Ovary (tissue), 9 donors: ENCODE data around the gene FTO. TPM values are rescaled to one million over a fixed set of nuclear protein-coding genes. Genes with fewer than 3 reads are reported as not detected.

ENCODE experiments used
- DNase-seq, 5 donors: peaks; one replicate each; pipeline ENCODE4 v3.0.0-alpha.2; 2019 to 2020
- H3K27ac ChIP-seq, 2 donors: fragments of 200-600 bp; one replicate each; pipeline versions ENCODE4 v1.5.1 to v1.8.0; 2019 to 2022
- H3K27me3 ChIP-seq: fragments of 200-600 bp; one replicate; pipeline ENCODE4 v1.8.0; 2022
- H3K36me3 ChIP-seq: fragments of 200-600 bp; sonication (generic); one replicate; pipeline ENCODE4 v1.5.1; 2019
- H3K4me1 ChIP-seq: one replicate; pipeline ENCODE4 v1.8.1; 2013; ENCODE audit warnings: mild to moderate bottlenecking, moderate library complexity; ENCODE audit not compliant: insufficient read depth
- H3K4me3 ChIP-seq: fragments of 200-600 bp; sonication (generic); one replicate; pipeline ENCODE4 v1.5.1; 2017
- H3K9me3 ChIP-seq, 2 donors: fragments of 200-600 bp in 1 of 2; sonication (generic) in 1 of 2; one replicate each; pipeline versions ENCODE4 v1.5.1 to v1.8.1; 2013 to 2019; ENCODE audit warnings: mild to moderate bottlenecking in 1 of 2, moderate library complexity in 1 of 2
- CTCF ChIP-seq, 3 donors: fragments of 450-650 bp in 2 of 3; fragments of 200-600 bp in 1 of 3; IDR thresholded peaks; one replicate each; pipeline versions ENCODE4 v1.5.1 to v1.8.0; 2016 to 2022; ENCODE audit warnings: antibody characterized with exemption in 3 of 3, mild to moderate bottlenecking in 1 of 3
- EP300 ChIP-seq: sonication (generic); formaldehyde crosslinking; IDR thresholded peaks from one replicate; pipeline ENCODE4 v1.6.1; 2017; ENCODE audit warnings: antibody characterized with exemption
- POLR2A ChIP-seq: fragments of 450-650 bp; IDR thresholded peaks from one replicate; pipeline ENCODE4 v1.6.1; 2017; ENCODE audit warnings: antibody characterized with exemption, mild to moderate bottlenecking, moderate library complexity
- WGBS, 3 donors: extraction: QIAGEN DNeasy Blood & Tissue Kit in 1 of 3; methylation state at CpG; one replicate each; pipeline versions ENCODE4 v1.1.5 to v1.1.7; 2013 to 2017; 5-methylcytosine and 5-hydroxymethylcytosine counted together
- intact Hi-C, 4 donors: fragments of 100-400 bp; cut with DNase I; formaldehyde crosslinking; loops; one replicate each; pipeline versions ENCODE4 v1.11.0 to v1.15.1; 2022 to 2023
- polyA plus RNA-seq, 2 donors: library from polyadenylated mRNA; stranded (reverse); fragments of 200-250 nt in 1 of 2; fragments of 350-450 nt in 1 of 2; fragmentation: Illumina TruSeq in 1 of 2; extraction: RNeasy Lipid Tissue Mini Kit (QIAGEN cat#74804) in 1 of 2; gene quantifications; one replicate each; pipeline ENCODE4 v1.2.3, GENCODE V29; 2013 to 2014
- total RNA-seq, 7 donors: library from RNA; depleted of rRNA in 2 of 7; stranded (reverse); fragments of >200 nt in 2 of 7; fragmentation: NEBNext Ultra II Directional in 3 of 7; extraction: Animal tissue kit (Norgen Biotek cat#: 25700) in 3 of 7; gene quantifications; one replicate each; pipeline versions ENCODE4 v1.1.0 to v1.2.4, GENCODE V29; 2016 to 2023
- donor health status: DM: no; HTN: no; CAD: no; lungs with moderate emphysema.
- donor health status: DM: no; HTN: no; CAD: no.
- donor health status: Bipolar disorder and iron deficiency.
- donor health status: DM: yes; HTN: yes; CAD: no.
- donor health status: DM: no; HTN: no; CAD: no.
- donor health status: DM: yes; HTN: yes; CAD: no.

FTO gene
- total and polyA plus RNA-seq, 9 donors: 43.6 to 128 (median 91.4) TPM

GRCh38 chr16:53998966-53999522, 295.1 kb downstream of the FTO start:
- H3K27me3 ChIP-seq: no peaks in the 10 kb centered on the region
- TF ChIP-seq CTCF (IDR thresholded peaks at IDR 0.05) (no peak), EP300 (no peak), POLR2A (no peak)
- intact Hi-C loops: no loop called here
- H3K4me3 ChIP-seq: no peak overlapping the region
- no peaks in the 10 kb centered on the region for H3K36me3 ChIP-seq
- 81 to 86% (median 83%) methylated on average over 5 of the region's 5 CpGs for WGBS, 3 donors
- DNase-seq: no peak
- no peaks in the 10 kb centered on the region for H3K9me3 ChIP-seq
- H3K4me1 ChIP-seq: no peaks in the 10 kb centered on the region
- no peak overlapping the region for H3K27ac ChIP-seq

GRCh38 chr16:53999841-54000240, 295.9 kb downstream of the FTO start:
- Histone ChIP-seq H3K27me3 (no peaks in the 10 kb centered on the region), H3K4me3 (no peak overlapping the region), H3K9me3 (no peaks in the 10 kb centered on the region), H3K27ac (no peak overlapping the region), H3K36me3 (no peaks in the 10 kb centered on the region), H3K4me1 (no peaks in the 10 kb centered on the region)
- 88 to 96% (median 92%) methylated on average over 4 of the region's 4 CpGs for WGBS, 3 donors
- intact Hi-C loops: no loop called here
- no peak for TF ChIP-seq POLR2A
- no peak for TF ChIP-seq EP300
- TF ChIP-seq CTCF (IDR thresholded peaks at IDR 0.05): no peak
- no peak for DNase-seq

- no peaks in the 10 kb centered on the region for H3K36me3 ChIP-seq
- H3K4me3 ChIP-seq: no peak overlapping the region
- no peaks in the 10 kb centered on the region for H3K27me3 ChIP-seq
- intact Hi-C loops: no loop called here
- no peak overlapping the region for H3K27ac ChIP-seq
- no peaks in the 10 kb centered on the region for H3K9me3 ChIP-seq
- TF ChIP-seq EP300 (no peak), POLR2A (no peak), CTCF (IDR thresholded peaks at IDR 0.05) (no peak)
- WGBS, 3 donors: 93 to 97% (median 95%) methylated on average over 5 of the region's 5 CpGs
- no peak for DNase-seq
- H3K4me1 ChIP-seq: no peaks in the 10 kb centered on the region
Measured at GRCh38 chr16:54000361-54000760, 296.4 kb downstream of the FTO start.

GRCh38 chr16:54006693-54007092, 302.7 kb downstream of the FTO start:
- DNase-seq: no peak
- no peaks in the 10 kb centered on the region for H3K27me3 ChIP-seq
- TF ChIP-seq CTCF (IDR thresholded peaks at IDR 0.05) (no peak), EP300 (no peak), POLR2A (no peak)
- H3K9me3 ChIP-seq: no peaks in the 10 kb centered on the region
- WGBS, 3 donors: 92 to 95% (median 95%) methylated on average over 4 of the region's 4 CpGs
- H3K4me3 ChIP-seq: no peak overlapping the region
- no peaks in the 10 kb centered on the region for H3K36me3 ChIP-seq
- no peak overlapping the region for H3K27ac ChIP-seq
- intact Hi-C loops: no loop called here
- H3K4me1 ChIP-seq: no peaks in the 10 kb centered on the region

- DNase-seq: no peak
- Histone ChIP-seq H3K27ac (no peak overlapping the region), H3K36me3 (no peaks in the 10 kb centered on the region), H3K27me3 (no peaks in the 10 kb centered on the region), H3K4me1 (no peaks in the 10 kb centered on the region), H3K4me3 (no peak overlapping the region), H3K9me3 (no peaks in the 10 kb centered on the region)
- WGBS, 3 donors: 97 to 98% (median 97%) methylated on average over 2 of the region's 2 CpGs
- intact Hi-C loops: no loop called here
- TF ChIP-seq CTCF (IDR thresholded peaks at IDR 0.05) (no peak), POLR2A (no peak), EP300 (no peak)
Measured at GRCh38 chr16:54007504-54007903, 303.5 kb downstream of the FTO start.
